Endodermal cell (in vitro differentiated cells): ENCODE results near the gene GUCA1A. TPM values are rescaled to one million over a fixed set of nuclear protein-coding genes. Genes with fewer than 3 reads are reported as not detected.

Source experiments
- DNase-seq: peaks from one replicate; pipeline ENCODE4 v3.0.0-alpha.2; 2017
- H3K27ac ChIP-seq: 2 replicates; pipeline ENCODE4 v1.5.1; 2013; ENCODE audit warnings: mild to moderate bottlenecking, low read depth, low read length, moderate library complexity
- H3K27me3 ChIP-seq: 2 replicates; pipeline ENCODE4 v1.6.1; 2013; ENCODE audit warnings: mild to moderate bottlenecking, low read length, moderate library complexity; ENCODE audit not compliant: insufficient read depth, control insufficient read depth, poor library complexity, severe bottlenecking
- H3K36me3 ChIP-seq: 2 replicates; pipeline ENCODE4 v1.7.0; 2013; ENCODE audit warnings: mild to moderate bottlenecking, low read length, moderate library complexity; ENCODE audit not compliant: control insufficient read depth, insufficient read depth
- H3K4me1 ChIP-seq: one replicate; pipeline ENCODE4 v1.7.0; 2013; ENCODE audit warnings: low read length; ENCODE audit not compliant: control insufficient read depth, insufficient read depth
- H3K4me3 ChIP-seq: 2 replicates; pipeline ENCODE4 v1.5.1; 2013; ENCODE audit warnings: mild to moderate bottlenecking, low read length, moderate library complexity
- H3K9ac ChIP-seq: 2 replicates; pipeline ENCODE4 v1.6.1; 2013; ENCODE audit warnings: mild to moderate bottlenecking, low read length, moderate library complexity; ENCODE audit not compliant: poor library complexity, severe bottlenecking; ENCODE audit errors: extremely low read depth
- H3K9me3 ChIP-seq: 2 replicates; pipeline ENCODE4 v1.6.1; 2013; ENCODE audit warnings: mild to moderate bottlenecking, low read length, moderate library complexity; ENCODE audit not compliant: control insufficient read depth
- H3K27ac Mint-ChIP-seq: 2 replicates; pipeline ENCODE4 v1.8.0; 2020; ENCODE audit warnings: mixed read lengths
- H3K27me3 Mint-ChIP-seq: 2 replicates; pipeline ENCODE4 v1.8.0; 2021; ENCODE audit warnings: mild to moderate bottlenecking, mixed read lengths; ENCODE audit not compliant: insufficient read depth
- H3K36me3 Mint-ChIP-seq: 2 replicates; pipeline ENCODE4 v1.8.0; 2020; ENCODE audit warnings: low read depth, mixed read lengths
- H3K4me1 Mint-ChIP-seq: 2 replicates; pipeline ENCODE4 v1.8.0; 2020; ENCODE audit warnings: mixed read lengths
- H3K4me3 Mint-ChIP-seq: 2 replicates; pipeline ENCODE4 v1.8.0; 2020; ENCODE audit warnings: mild to moderate bottlenecking, moderate library complexity, mixed read lengths
- H3K9me3 Mint-ChIP-seq: 2 replicates; pipeline ENCODE4 v1.8.0; 2020; ENCODE audit warnings: mild to moderate bottlenecking, mixed read lengths
- CTCF ChIP-seq: fragments of 200-600 bp; sonication (generic); conservative IDR thresholded peaks from 2 replicates; pipeline ENCODE4 v1.5.0; 2021; ENCODE audit warnings: antibody characterized with exemption, mild to moderate bottlenecking
- WGBS, 2 experiments: methylation state at CpG; one replicate each; pipeline versions ENCODE4 v1.1.5 to v1.1.7; 2013; ENCODE audit warnings: missing lambda C conversion rate in 2 of 2, mixed read lengths in 1 of 2; ENCODE audit not compliant: insufficient coverage in 1 of 2, insufficient read length in 1 of 2; 5-methylcytosine and 5-hydroxymethylcytosine counted together
- total RNA-seq, 2 donors: library from RNA; stranded (reverse); fragmentation: NEBNext Ultra II Directional in 1 of 2; extraction: Animal tissue kit (Norgen Biotek cat#: 25700) in 1 of 2; gene quantifications; 2 replicates in 1 of 2; 3 replicates in 1 of 2; pipeline ENCODE4 v1.2.1, GENCODE V29; 2021

Gene GUCA1A
- total RNA-seq, 2 donors from 2014 or later, result 3.9 to 4.4 TPM

- H3K4me3 Mint-ChIP-seq, result no peak overlapping the region
- Histone ChIP-seq H3K4me1 (peaks cover 9% of the 10 kb centered on the region), H3K36me3 (no peaks in the 10 kb centered on the region), H3K27me3 (no peaks in the 10 kb centered on the region), H3K9ac (no peak overlapping the region), H3K27ac (no peak overlapping the region), H3K9me3 (no peaks in the 10 kb centered on the region), H3K4me3 (no peak overlapping the region)
- DNase-seq, result no peak
- no peaks in the 10 kb centered on the region for H3K27me3 Mint-ChIP-seq
- no peak for TF ChIP-seq CTCF
- no peaks in the 10 kb centered on the region for H3K9me3 Mint-ChIP-seq
- H3K27ac Mint-ChIP-seq, result no peak overlapping the region
- H3K4me1 Mint-ChIP-seq, result peaks cover 9% of the 10 kb centered on the region
- WGBS, 2 experiments, result 93 to 100% methylated on average over 1 to 5 of the region's 7 CpGs
- H3K36me3 Mint-ChIP-seq, result no peaks in the 10 kb centered on the region
Measured at GRCh38 chr6:42222448-42222847, 49.3 kb downstream of the GUCA1A start.

GRCh38 chr6:42224222-42225028 lies 51.3 kb downstream of the GUCA1A start:
- no peak overlapping the region for H3K27ac ChIP-seq
- no peak overlapping the region for H3K27ac Mint-ChIP-seq

GRCh38 chr6:42225029-42225339 lies 51.8 kb downstream of the GUCA1A start:
- Mint-ChIP-seq H3K27me3 (no peaks in the 10 kb centered on the region), H3K4me1 (peaks cover 9% of the 10 kb centered on the region), H3K36me3 (no peaks in the 10 kb centered on the region), H3K9me3 (no peaks in the 10 kb centered on the region), H3K27ac (no peak overlapping the region), H3K4me3 (no peak overlapping the region)
- H3K4me3 ChIP-seq, result no peak overlapping the region
- H3K27ac ChIP-seq, result no peak overlapping the region
- no peak overlapping the region for H3K9ac ChIP-seq
- no peak for TF ChIP-seq CTCF
- no peaks in the 10 kb centered on the region for H3K36me3 ChIP-seq
- H3K27me3 ChIP-seq, result no peaks in the 10 kb centered on the region
- no peaks in the 10 kb centered on the region for H3K9me3 ChIP-seq
- peaks cover 9% of the 10 kb centered on the region for H3K4me1 ChIP-seq
- no peak for DNase-seq

More at GRCh38 chr6:42224222-42225028, 51.3 kb downstream of the GUCA1A start:
- H3K4me1 Mint-ChIP-seq, result peaks cover 9% of the 10 kb centered on the region
- Histone ChIP-seq H3K9me3 (no peaks in the 10 kb centered on the region), H3K9ac (no peak overlapping the region), H3K4me1 (peaks cover 9% of the 10 kb centered on the region), H3K4me3 (no peak overlapping the region), H3K36me3 (no peaks in the 10 kb centered on the region), H3K27me3 (no peaks in the 10 kb centered on the region)
- H3K9me3 Mint-ChIP-seq, result no peaks in the 10 kb centered on the region
- TF ChIP-seq CTCF, result no peak
- no peak for DNase-seq
- H3K4me3 Mint-ChIP-seq, result no peak overlapping the region
- no peaks in the 10 kb centered on the region for H3K36me3 Mint-ChIP-seq
- WGBS, 2 experiments, result 91 to 95% methylated on average over 11 to 12 of the region's 12 CpGs
- H3K27me3 Mint-ChIP-seq, result no peaks in the 10 kb centered on the region
